Endodermal cell (in vitro differentiated cells): ENCODE measurements around the gene FDX2. TPM values are rescaled to one million over a fixed set of nuclear protein-coding genes. Genes with fewer than 3 reads are reported as not detected.
A peak's percentile ranks its signal among the peaks of the same experiment; 100 is the strongest.

Experiments used
- DNase-seq: peaks from one replicate; pipeline ENCODE4 v3.0.0-alpha.2; 2017
- H3K27ac ChIP-seq: 2 replicates; pipeline ENCODE4 v1.5.1; 2013; ENCODE audit warnings: mild to moderate bottlenecking, low read depth, low read length, moderate library complexity
- H3K27me3 ChIP-seq: 2 replicates; pipeline ENCODE4 v1.6.1; 2013; ENCODE audit warnings: mild to moderate bottlenecking, low read length, moderate library complexity; ENCODE audit not compliant: insufficient read depth, control insufficient read depth, poor library complexity, severe bottlenecking
- H3K36me3 ChIP-seq: 2 replicates; pipeline ENCODE4 v1.7.0; 2013; ENCODE audit warnings: mild to moderate bottlenecking, low read length, moderate library complexity; ENCODE audit not compliant: control insufficient read depth, insufficient read depth
- H3K4me1 ChIP-seq: one replicate; pipeline ENCODE4 v1.7.0; 2013; ENCODE audit warnings: low read length; ENCODE audit not compliant: control insufficient read depth, insufficient read depth
- H3K4me3 ChIP-seq: 2 replicates; pipeline ENCODE4 v1.5.1; 2013; ENCODE audit warnings: mild to moderate bottlenecking, low read length, moderate library complexity
- H3K9ac ChIP-seq: 2 replicates; pipeline ENCODE4 v1.6.1; 2013; ENCODE audit warnings: mild to moderate bottlenecking, low read length, moderate library complexity; ENCODE audit not compliant: poor library complexity, severe bottlenecking; ENCODE audit errors: extremely low read depth
- H3K9me3 ChIP-seq: 2 replicates; pipeline ENCODE4 v1.6.1; 2013; ENCODE audit warnings: mild to moderate bottlenecking, low read length, moderate library complexity; ENCODE audit not compliant: control insufficient read depth
- H3K27ac Mint-ChIP-seq: 2 replicates; pipeline ENCODE4 v1.8.0; 2020; ENCODE audit warnings: mixed read lengths
- H3K27me3 Mint-ChIP-seq: 2 replicates; pipeline ENCODE4 v1.8.0; 2021; ENCODE audit warnings: mild to moderate bottlenecking, mixed read lengths; ENCODE audit not compliant: insufficient read depth
- H3K36me3 Mint-ChIP-seq: 2 replicates; pipeline ENCODE4 v1.8.0; 2020; ENCODE audit warnings: low read depth, mixed read lengths
- H3K4me1 Mint-ChIP-seq: 2 replicates; pipeline ENCODE4 v1.8.0; 2020; ENCODE audit warnings: mixed read lengths
- H3K4me3 Mint-ChIP-seq: 2 replicates; pipeline ENCODE4 v1.8.0; 2020; ENCODE audit warnings: mild to moderate bottlenecking, moderate library complexity, mixed read lengths
- H3K9me3 Mint-ChIP-seq: 2 replicates; pipeline ENCODE4 v1.8.0; 2020; ENCODE audit warnings: mild to moderate bottlenecking, mixed read lengths
- WGBS, 2 experiments: methylation state at CpG; one replicate each; pipeline versions ENCODE4 v1.1.5 to v1.1.7; 2013; ENCODE audit warnings: missing lambda C conversion rate in 2 of 2, mixed read lengths in 1 of 2; ENCODE audit not compliant: insufficient coverage in 1 of 2, insufficient read length in 1 of 2; 5-methylcytosine and 5-hydroxymethylcytosine counted together
- total RNA-seq, 2 donors: library from RNA; stranded (reverse); fragmentation: NEBNext Ultra II Directional in 1 of 2; extraction: Animal tissue kit (Norgen Biotek cat#: 25700) in 1 of 2; gene quantifications; 2 replicates in 1 of 2; 3 replicates in 1 of 2; pipeline ENCODE4 v1.2.1, GENCODE V29; 2021
- TF ChIP-seq, protein P1 (sequence below): fragments of 200-600 bp; sonication (generic); conservative IDR thresholded peaks from 2 replicates; pipeline ENCODE4 v1.5.0; 2021; ENCODE audit warnings: antibody characterized with exemption, mild to moderate bottlenecking

The FDX2 gene
- total RNA-seq, 2 donors from 2014 or later, result 23.2 to 25.9 TPM

DNA sequence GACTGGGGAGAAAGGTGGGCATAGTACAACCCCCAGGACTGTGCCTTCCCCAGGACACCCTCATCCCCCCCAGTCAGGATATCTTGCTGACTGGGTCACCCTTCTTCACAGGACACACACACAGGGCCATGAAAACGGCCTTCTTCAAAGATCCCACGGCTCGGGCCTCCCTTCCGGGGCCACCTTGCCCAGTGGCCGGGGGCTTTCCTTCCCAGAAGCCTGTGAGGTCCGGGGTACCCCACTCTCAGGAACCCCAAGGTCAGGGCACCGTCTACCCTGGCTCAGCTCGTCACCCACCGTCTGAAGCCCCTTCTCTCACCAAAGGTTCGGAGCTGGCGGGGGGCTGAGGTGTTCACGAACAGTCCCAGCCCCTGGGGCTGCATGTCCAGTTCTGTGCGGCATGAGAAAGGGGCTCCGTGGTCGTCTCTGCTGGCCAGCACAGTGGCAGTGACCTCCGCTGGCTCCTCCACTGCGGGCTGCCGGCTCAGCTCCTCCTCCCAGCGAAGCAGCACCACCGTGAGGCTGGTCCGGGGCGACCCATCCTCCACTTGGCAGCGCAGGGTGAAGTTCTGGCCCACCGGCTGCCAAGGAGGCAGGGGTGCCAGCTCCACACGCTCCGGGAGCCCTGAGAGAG is 19.7 kb upstream of the FDX2 start:
- Histone ChIP-seq H3K36me3 (peaks cover 2% of the 10 kb centered on the region), H3K4me1 (peaks cover 3% of the 10 kb centered on the region), H3K9ac (no peak overlapping the region), H3K4me3 (no peak overlapping the region), H3K27me3 (no peaks in the 10 kb centered on the region), H3K27ac (no peak overlapping the region), H3K9me3 (no peaks in the 10 kb centered on the region)
- Mint-ChIP-seq H3K36me3 (peaks cover 1% of the 10 kb centered on the region), H3K9me3 (no peaks in the 10 kb centered on the region), H3K27ac (no peak overlapping the region), H3K4me3 (peak overlapping the region; percentile 94), H3K4me1 (peaks cover 12% of the 10 kb centered on the region), H3K27me3 (no peaks in the 10 kb centered on the region)
- WGBS, 2 experiments, result 69 to 70% methylated on average over 18 to 26 of the region's 26 CpGs
- peak; percentile 71 for DNase-seq
- TF ChIP-seq, protein P1, sequence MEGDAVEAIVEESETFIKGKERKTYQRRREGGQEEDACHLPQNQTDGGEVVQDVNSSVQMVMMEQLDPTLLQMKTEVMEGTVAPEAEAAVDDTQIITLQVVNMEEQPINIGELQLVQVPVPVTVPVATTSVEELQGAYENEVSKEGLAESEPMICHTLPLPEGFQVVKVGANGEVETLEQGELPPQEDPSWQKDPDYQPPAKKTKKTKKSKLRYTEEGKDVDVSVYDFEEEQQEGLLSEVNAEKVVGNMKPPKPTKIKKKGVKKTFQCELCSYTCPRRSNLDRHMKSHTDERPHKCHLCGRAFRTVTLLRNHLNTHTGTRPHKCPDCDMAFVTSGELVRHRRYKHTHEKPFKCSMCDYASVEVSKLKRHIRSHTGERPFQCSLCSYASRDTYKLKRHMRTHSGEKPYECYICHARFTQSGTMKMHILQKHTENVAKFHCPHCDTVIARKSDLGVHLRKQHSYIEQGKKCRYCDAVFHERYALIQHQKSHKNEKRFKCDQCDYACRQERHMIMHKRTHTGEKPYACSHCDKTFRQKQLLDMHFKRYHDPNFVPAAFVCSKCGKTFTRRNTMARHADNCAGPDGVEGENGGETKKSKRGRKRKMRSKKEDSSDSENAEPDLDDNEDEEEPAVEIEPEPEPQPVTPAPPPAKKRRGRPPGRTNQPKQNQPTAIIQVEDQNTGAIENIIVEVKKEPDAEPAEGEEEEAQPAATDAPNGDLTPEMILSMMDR, result peak; percentile 18

DNA sequence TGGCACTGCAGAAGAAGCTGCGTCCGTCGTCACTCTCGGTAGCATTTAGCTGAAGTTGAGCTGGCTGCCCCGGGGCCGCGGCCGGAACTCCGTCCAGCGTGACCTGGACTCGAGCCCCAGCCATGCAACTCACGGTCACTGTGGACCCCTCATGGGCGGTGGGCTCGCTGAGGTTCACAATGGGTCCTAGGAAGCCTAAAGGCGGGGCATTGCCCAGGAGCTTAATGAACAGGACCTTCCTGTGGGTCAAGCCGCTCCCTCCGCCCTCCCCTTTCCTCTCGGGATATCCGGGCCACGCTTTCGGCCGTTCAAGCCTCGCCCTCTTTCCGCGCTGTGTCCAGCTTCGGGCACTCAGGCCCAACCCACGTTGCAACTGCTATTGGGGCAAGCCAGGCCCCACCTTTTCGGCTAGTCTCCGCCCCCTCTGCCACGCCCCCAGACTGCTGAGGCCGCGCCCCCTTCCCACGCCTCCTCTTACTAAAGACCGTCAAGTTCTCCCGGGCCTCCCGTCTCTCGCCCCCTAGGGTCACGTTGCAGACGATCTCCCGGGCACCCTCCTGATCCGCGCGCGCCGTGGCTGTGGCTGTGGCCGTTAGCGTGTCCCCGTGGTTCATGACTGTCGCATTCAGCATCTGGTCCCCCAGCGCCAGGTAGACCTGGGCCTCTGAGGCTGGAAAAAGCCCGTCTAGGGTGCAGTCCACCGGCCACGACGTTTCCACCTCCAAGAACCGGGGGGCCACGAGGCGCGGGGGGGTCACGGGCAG is 19.0 kb upstream of the FDX2 start:
- TF ChIP-seq, protein P1, result peak; percentile 46
- Histone ChIP-seq H3K9ac (peak overlapping the region; percentile 35), H3K4me3 (peak overlapping the region; percentile 95), H3K36me3 (peaks cover 9% of the 10 kb centered on the region), H3K27ac (no peak overlapping the region), H3K27me3 (no peaks in the 10 kb centered on the region), H3K9me3 (no peaks in the 10 kb centered on the region), H3K4me1 (peaks cover 3% of the 10 kb centered on the region)
- Mint-ChIP-seq H3K9me3 (no peaks in the 10 kb centered on the region), H3K27ac (peak overlapping the region; percentile 48), H3K36me3 (peaks cover 7% of the 10 kb centered on the region), H3K4me1 (peaks cover 12% of the 10 kb centered on the region), H3K27me3 (no peaks in the 10 kb centered on the region), H3K4me3 (peak overlapping the region; percentile 94)
- WGBS, 2 experiments, result 7 to 10% methylated on average over 25 to 59 of the region's 59 CpGs
- peak; percentile 99 for DNase-seq

DNA sequence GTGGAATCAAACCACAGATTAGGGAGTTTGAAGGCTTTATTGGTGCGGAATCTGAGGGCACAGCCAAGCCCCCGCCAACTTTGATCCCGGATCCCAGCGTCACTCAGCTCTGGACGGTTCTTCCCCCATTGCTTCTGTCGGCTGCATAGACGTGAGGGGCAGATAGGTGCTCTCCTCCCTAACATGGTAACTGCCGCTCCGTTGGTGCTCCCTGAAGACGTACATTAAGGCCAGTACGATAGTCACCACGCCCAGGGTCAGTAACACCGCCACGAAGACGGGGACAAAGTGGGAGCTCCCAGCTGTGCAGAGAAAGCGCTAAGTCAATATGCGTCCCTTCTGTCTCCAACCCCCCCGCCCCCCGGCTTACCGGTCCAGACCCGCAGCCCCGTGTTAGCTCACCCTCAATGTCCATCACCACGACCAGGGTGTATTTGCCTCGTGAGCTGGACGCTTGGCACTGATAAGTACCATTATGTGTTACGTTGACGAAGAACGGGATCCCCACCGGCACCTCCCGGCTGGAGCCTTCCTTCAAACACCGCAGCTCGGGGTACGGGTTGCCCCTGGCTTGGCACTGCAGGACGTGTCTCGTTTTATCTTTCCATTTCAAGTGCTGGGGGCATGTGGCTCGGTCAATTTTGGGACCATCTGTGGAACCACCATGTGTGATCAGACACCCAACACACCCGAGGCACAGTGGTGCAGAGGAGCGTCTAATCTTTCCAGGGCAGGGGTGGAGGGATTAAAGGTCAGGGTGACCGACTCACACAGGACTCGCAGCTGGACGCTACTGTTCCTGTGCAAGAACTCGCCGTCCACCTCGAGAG is 18.2 kb upstream of the FDX2 start:
- H3K27me3 ChIP-seq, result no peaks in the 10 kb centered on the region
- peak overlapping the region; percentile 35 for H3K9ac ChIP-seq
- peak overlapping the region; percentile 95 for H3K4me3 ChIP-seq
- H3K27me3 Mint-ChIP-seq, result no peaks in the 10 kb centered on the region
- no peak overlapping the region for H3K27ac ChIP-seq
- H3K4me1 Mint-ChIP-seq, result peaks cover 12% of the 10 kb centered on the region
- TF ChIP-seq, protein P1, result no peak
- peaks cover 15% of the 10 kb centered on the region for H3K36me3 ChIP-seq
- DNase-seq, result peak; percentile 73
- H3K36me3 Mint-ChIP-seq, result peaks cover 14% of the 10 kb centered on the region
- no peaks in the 10 kb centered on the region for H3K9me3 Mint-ChIP-seq
- H3K4me1 ChIP-seq, result peaks cover 3% of the 10 kb centered on the region
- H3K9me3 ChIP-seq, result no peaks in the 10 kb centered on the region
- WGBS, 2 experiments, result 3 to 7% methylated on average over 26 to 44 of the region's 44 CpGs
- H3K4me3 Mint-ChIP-seq, result peak overlapping the region; percentile 94
- H3K27ac Mint-ChIP-seq, result peak overlapping the region; percentile 96
